Sigmoid colon (tissue), 7 donors: ENCODE data around the gene BHLHE41. TPM values are rescaled to one million over a fixed set of nuclear protein-coding genes. Genes with fewer than 3 reads are reported as not detected.

Experiments
- DNase-seq: peaks from one replicate; pipeline ENCODE4 v3.0.0-alpha.2; 2019
- H3K27ac ChIP-seq, 4 donors: fragments of 200-600 bp; sonication (generic); one replicate each; pipeline ENCODE4 v1.5.1; 2016 to 2019; ENCODE audit warnings: mild to moderate bottlenecking in 1 of 4
- H3K27me3 ChIP-seq, 3 donors: fragments of 200-600 bp; sonication (generic); one replicate each; pipeline ENCODE4 v1.5.1; 2019; ENCODE audit warnings: mild to moderate bottlenecking in 1 of 3
- H3K36me3 ChIP-seq, 4 donors: fragments of 200-600 bp; sonication (generic); one replicate each; pipeline ENCODE4 v1.5.1; 2016 to 2019
- H3K4me1 ChIP-seq, 4 donors: fragments of 200-600 bp; sonication (generic); one replicate each; pipeline ENCODE4 v1.5.1; 2017 to 2019
- H3K4me3 ChIP-seq, 4 donors: fragments of 200-600 bp; sonication (generic); one replicate each; pipeline ENCODE4 v1.5.1; 2017 to 2019; ENCODE audit warnings: mild to moderate bottlenecking in 2 of 4, moderate library complexity in 1 of 4
- H3K9me3 ChIP-seq, 4 donors: fragments of 200-600 bp in 3 of 4; sonication (generic) in 3 of 4; one replicate each; pipeline versions ENCODE4 v1.5.1 to v1.6.1; 2013 to 2019
- EP300 ChIP-seq, 4 donors: sonication (generic); formaldehyde crosslinking; IDR thresholded peaks; one replicate each; pipeline ENCODE4 v1.6.1; 2017; ENCODE audit warnings: antibody characterized with exemption in 4 of 4
- POLR2A ChIP-seq, 2 donors: fragments of 450-650 bp; IDR thresholded peaks; one replicate each; pipeline ENCODE4 v1.6.1; 2016; ENCODE audit warnings: antibody characterized with exemption in 2 of 2, mild to moderate bottlenecking in 2 of 2, moderate library complexity in 2 of 2
- POLR2AphosphoS5 ChIP-seq, 4 donors: sonication (generic); formaldehyde crosslinking; IDR thresholded peaks; one replicate each; pipeline ENCODE4 v1.6.1; 2017; ENCODE audit warnings: antibody characterized with exemption in 4 of 4
- WGBS, 2 donors: extraction: QIAGEN DNeasy Blood & Tissue Kit; methylation state at CpG; one replicate each; pipeline ENCODE4 v1.1.7; 2013; 5-methylcytosine and 5-hydroxymethylcytosine counted together
- intact Hi-C: fragments of 100-400 bp; cut with DNase I; formaldehyde crosslinking; loops from one replicate; pipeline ENCODE4 v1.15.1; 2023
- polyA plus RNA-seq, 3 donors: library from polyadenylated mRNA; stranded (reverse); fragments of 200-250 nt; gene quantifications; one replicate each; pipeline ENCODE4 v1.2.3, GENCODE V29; 2013
- total RNA-seq, 4 donors: library from RNA; depleted of rRNA; stranded (reverse); fragments of >200 nt; gene quantifications; one replicate each; pipeline ENCODE4 v1.1.0, GENCODE V29; 2016
- TF ChIP-seq, protein P1 (sequence below), 4 experiments: fragments of 450-650 bp in 3 of 4; fragments of 200-600 bp in 1 of 4; IDR thresholded peaks; one replicate each; pipeline ENCODE4 v1.5.1; 2016 to 2019; ENCODE audit warnings: antibody characterized with exemption in 4 of 4, mild to moderate bottlenecking in 3 of 4, moderate library complexity in 2 of 4
- donor health status: healthy with polysubstance abuse.
- donor health status: Bipolar disorder and iron deficiency.
- donor health status: healthy.

Gene BHLHE41
- total and polyA plus RNA-seq, 7 donors: 3.9 to 12.6 (median 6.2) TPM

DNA sequence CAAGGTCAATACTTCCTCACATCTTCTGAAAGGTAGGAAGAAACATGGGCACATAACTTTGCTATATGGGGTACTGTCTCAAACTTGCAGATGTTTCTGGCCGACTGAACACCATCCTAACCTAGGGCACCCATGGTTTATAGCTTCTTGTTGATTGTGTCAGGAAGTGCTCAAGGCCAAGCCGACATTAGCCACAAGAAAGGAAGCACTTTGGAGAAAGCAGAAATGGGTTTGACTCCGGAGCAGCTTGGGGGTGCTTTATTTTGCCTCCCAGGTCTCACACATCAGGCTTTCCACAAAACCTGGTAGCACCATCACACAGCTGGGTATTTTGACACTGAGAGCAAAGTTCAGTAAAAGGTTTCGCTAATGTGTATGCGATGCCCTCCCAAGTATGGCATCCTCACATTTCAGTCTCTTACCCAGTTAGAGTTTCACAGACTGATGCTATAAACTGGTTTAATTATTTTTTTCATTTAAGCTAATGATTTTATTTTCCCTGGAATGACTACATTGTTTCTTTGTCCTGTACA, 25.2 kb upstream of the BHLHE41 start:
- WGBS, 2 donors: 50 to 55% methylated on average over 5 of the region's 5 CpGs
- no peak for DNase-seq
- Histone ChIP-seq H3K4me1 (peaks cover 0 to 27% (median 21%) of the 10 kb centered on the region in 4 donors), H3K27ac (peak overlapping the region in 2 of 4 donors; percentile 69 to 70), H3K36me3 (no peaks in the 10 kb centered on the region), H3K4me3 (no peak overlapping the region), H3K27me3 (no peaks in the 10 kb centered on the region), H3K9me3 (no peaks in the 10 kb centered on the region)
- TF ChIP-seq POLR2A (IDR thresholded peaks at IDR 0.05): no peak
- intact Hi-C loops: no loop called here

DNA sequence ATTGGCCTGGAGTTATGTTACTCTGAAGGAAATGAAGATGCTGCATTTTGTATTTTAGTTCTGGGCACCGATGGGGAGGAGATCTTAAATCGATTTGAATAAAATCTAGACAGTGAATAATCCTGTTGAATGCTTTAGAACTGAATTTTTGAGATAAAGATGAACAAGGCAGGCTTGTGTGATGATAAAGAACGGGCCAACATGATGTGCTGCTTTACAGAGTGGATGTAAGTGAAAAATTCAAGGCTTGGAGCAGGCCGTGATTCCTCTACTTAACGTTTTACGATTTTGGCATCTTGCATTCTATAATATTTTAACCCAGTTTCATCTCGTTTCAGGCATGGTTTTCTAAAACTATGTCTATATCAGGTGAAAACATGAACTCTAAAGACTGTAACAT, 23.5 kb upstream of the BHLHE41 start:
- no peaks in the 10 kb centered on the region for H3K27me3 ChIP-seq
- intact Hi-C loops: no loop called here
- peaks cover 0 to 16% (median 11%) of the 10 kb centered on the region in 4 donors for H3K4me1 ChIP-seq
- H3K36me3 ChIP-seq: no peaks in the 10 kb centered on the region
- TF ChIP-seq POLR2AphosphoS5 (IDR thresholded peaks at IDR 0.05) (no peak), POLR2A (IDR thresholded peaks at IDR 0.05) (no peak), EP300 (IDR thresholded peaks at IDR 0.05) (no peak)
- TF ChIP-seq, protein P1, sequence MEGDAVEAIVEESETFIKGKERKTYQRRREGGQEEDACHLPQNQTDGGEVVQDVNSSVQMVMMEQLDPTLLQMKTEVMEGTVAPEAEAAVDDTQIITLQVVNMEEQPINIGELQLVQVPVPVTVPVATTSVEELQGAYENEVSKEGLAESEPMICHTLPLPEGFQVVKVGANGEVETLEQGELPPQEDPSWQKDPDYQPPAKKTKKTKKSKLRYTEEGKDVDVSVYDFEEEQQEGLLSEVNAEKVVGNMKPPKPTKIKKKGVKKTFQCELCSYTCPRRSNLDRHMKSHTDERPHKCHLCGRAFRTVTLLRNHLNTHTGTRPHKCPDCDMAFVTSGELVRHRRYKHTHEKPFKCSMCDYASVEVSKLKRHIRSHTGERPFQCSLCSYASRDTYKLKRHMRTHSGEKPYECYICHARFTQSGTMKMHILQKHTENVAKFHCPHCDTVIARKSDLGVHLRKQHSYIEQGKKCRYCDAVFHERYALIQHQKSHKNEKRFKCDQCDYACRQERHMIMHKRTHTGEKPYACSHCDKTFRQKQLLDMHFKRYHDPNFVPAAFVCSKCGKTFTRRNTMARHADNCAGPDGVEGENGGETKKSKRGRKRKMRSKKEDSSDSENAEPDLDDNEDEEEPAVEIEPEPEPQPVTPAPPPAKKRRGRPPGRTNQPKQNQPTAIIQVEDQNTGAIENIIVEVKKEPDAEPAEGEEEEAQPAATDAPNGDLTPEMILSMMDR (IDR thresholded peaks at IDR 0.05): no peak
- DNase-seq: no peak
- no peak overlapping the region for H3K4me3 ChIP-seq
- H3K27ac ChIP-seq: no peak overlapping the region
- no peaks in the 10 kb centered on the region for H3K9me3 ChIP-seq
- 81 to 84% methylated on average over 7 of the region's 7 CpGs for WGBS, 2 donors

DNA sequence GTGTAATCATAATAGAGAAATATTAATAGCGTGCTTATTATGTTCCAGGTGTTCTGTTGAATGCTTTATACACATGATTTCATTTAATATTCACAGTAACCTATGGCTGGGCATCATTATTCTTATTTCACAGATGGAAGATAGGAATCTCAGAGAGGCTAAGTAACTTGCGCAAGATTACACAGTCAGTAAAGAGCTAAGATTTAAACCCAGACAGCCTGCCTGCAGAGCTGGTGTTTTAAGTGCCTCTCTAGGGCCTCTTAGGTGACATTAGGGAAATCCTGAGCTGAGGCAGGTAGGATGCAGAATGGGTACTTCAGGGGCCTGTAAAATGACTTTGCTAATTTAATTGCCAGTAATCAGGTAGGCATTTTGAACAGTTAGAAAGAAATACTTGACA, 18.5 kb upstream of the BHLHE41 start:
- H3K36me3 ChIP-seq: no peaks in the 10 kb centered on the region
- TF ChIP-seq POLR2AphosphoS5 (IDR thresholded peaks at IDR 0.05) (no peak), EP300 (IDR thresholded peaks at IDR 0.05) (no peak), POLR2A (IDR thresholded peaks at IDR 0.05) (no peak)
- TF ChIP-seq, protein P1 (IDR thresholded peaks at IDR 0.05): no peak
- WGBS, 2 donors: 49 to 51% methylated on average over 2 of the region's 2 CpGs
- no peaks in the 10 kb centered on the region for H3K9me3 ChIP-seq
- intact Hi-C loops: no loop called here
- DNase-seq: no peak
- no peaks in the 10 kb centered on the region for H3K27me3 ChIP-seq
- H3K4me3 ChIP-seq: no peak overlapping the region
- H3K27ac ChIP-seq: no peak overlapping the region
- H3K4me1 ChIP-seq: no peaks in the 10 kb centered on the region

DNA sequence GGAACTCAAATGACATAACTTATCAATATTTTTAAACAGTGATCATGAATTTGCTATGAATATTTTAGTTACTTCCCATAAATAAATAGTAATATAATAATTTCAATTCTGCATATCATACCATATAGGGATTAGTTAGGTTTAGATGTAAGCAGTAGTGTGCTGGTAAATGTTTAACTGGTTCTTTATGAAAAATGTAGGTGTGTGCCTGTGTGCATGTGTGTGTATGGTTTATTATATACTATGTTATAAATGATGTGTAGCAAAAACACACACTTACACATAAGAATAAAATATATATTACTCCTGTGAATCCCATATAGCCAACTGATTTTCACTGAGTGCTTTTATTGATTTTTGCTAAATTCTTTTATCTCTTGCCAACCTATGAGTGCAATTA, 14.0 kb upstream of the BHLHE41 start:
- intact Hi-C loops: no loop called here
- H3K4me1 ChIP-seq: peaks cover 0 to 12% (median 5%) of the 10 kb centered on the region in 4 donors
- no peaks in the 10 kb centered on the region for H3K9me3 ChIP-seq
- H3K27me3 ChIP-seq: no peaks in the 10 kb centered on the region
- no peak overlapping the region for H3K4me3 ChIP-seq
- no peak for DNase-seq
- no peaks in the 10 kb centered on the region for H3K36me3 ChIP-seq
- no peak for TF ChIP-seq POLR2AphosphoS5 (IDR thresholded peaks at IDR 0.05)
- TF ChIP-seq POLR2A (IDR thresholded peaks at IDR 0.05): no peak
- TF ChIP-seq, protein P1 (IDR thresholded peaks at IDR 0.05): no peak
- H3K27ac ChIP-seq: no peak overlapping the region

DNA sequence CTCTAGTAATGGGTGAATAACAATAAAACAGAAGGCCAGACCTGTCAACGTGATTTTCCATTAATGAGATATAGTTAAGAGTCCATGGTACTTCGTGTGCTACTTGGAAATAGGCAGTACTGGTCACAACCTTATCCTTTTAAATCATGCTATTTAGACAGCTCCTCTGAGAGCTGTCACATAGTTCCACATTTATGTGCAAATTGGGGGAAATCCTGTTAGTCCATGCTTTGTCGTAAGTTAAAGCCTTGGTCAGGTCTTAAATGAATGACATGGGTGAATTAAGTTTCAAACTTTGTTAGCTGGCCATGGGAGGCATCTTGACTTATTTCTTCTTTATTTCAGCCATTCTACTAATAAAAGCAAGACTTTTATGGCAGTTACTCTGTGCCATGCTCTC, 11.9 kb upstream of the BHLHE41 start:
- no peak overlapping the region for H3K4me3 ChIP-seq
- WGBS, 2 donors: 74 to 79% methylated on average over 3 of the region's 3 CpGs
- no peaks in the 10 kb centered on the region for H3K27me3 ChIP-seq
- H3K4me1 ChIP-seq: peaks cover 0 to 12% (median 5%) of the 10 kb centered on the region in 4 donors
- no peak for DNase-seq
- no peaks in the 10 kb centered on the region for H3K9me3 ChIP-seq
- intact Hi-C loops: no loop called here
- TF ChIP-seq, protein P1 (IDR thresholded peaks at IDR 0.05): no peak
- TF ChIP-seq EP300 (IDR thresholded peaks at IDR 0.05): no peak
- TF ChIP-seq POLR2A (IDR thresholded peaks at IDR 0.05): no peak
- TF ChIP-seq POLR2AphosphoS5 (IDR thresholded peaks at IDR 0.05): no peak
- no peaks in the 10 kb centered on the region for H3K36me3 ChIP-seq
- H3K27ac ChIP-seq: no peak overlapping the region
